Stimulated activated CD8-positive, alpha-beta memory T cell treated with anti-CD3 and anti-CD28 coated beads, Interleukin-2, amount 100 ng/mL, for 48 hours (primary cell): ENCODE measurements around the gene CAMK2B.

Source experiments
- DNase-seq, 2 donors: peaks; one replicate each; pipeline ENCODE4 v3.0.0-alpha.2; 2020; ENCODE audit warnings: low read depth in 2 of 2

CAMK2B gene

GRCh38 chr7:44325201-44325671, at the start of gene CAMK2B:
CAMK2B (minus strand) TSS chr7:44325594; CDS start chr7:44325421, 173 bp downstream.
- DNase-seq = no peak

GRCh38 chr7:44374007-44374763, 48.8 kb upstream of the CAMK2B start:
- DNase-seq = no peak

- DNase-seq = no peak
These were observed 48.0 kb upstream of the CAMK2B start for GRCh38 chr7:44373418-44373740.

- no peak for DNase-seq
These were observed 47.4 kb upstream of the CAMK2B start for GRCh38 chr7:44372560-44373417.

- DNase-seq = no peak
These were observed 43.5 kb upstream of the CAMK2B start for GRCh38 chr7:44368885-44369284.

- DNase-seq = no peak
These were observed 43.1 kb upstream of the CAMK2B start for GRCh38 chr7:44368455-44368854.

GRCh38 chr7:44367475-44368043, 42.2 kb upstream of the CAMK2B start:
- no peak for DNase-seq

GRCh38 chr7:44366986-44367385, 41.6 kb upstream of the CAMK2B start:
- DNase-seq = no peak

GRCh38 chr7:44353668-44354067, 28.3 kb upstream of the CAMK2B start:
- DNase-seq = no peak

- no peak for DNase-seq
These were observed 23.7 kb upstream of the CAMK2B start for GRCh38 chr7:44348851-44349781.

GRCh38 chr7:44348300-44348699, 22.9 kb upstream of the CAMK2B start:
- DNase-seq = no peak

GRCh38 chr7:44347546-44348114, 22.2 kb upstream of the CAMK2B start:
- no peak for DNase-seq

GRCh38 chr7:44346063-44346462, 20.7 kb upstream of the CAMK2B start:
- DNase-seq = no peak

GRCh38 chr7:44341401-44341800, 16.0 kb upstream of the CAMK2B start:
- no peak for DNase-seq

- no peak for DNase-seq
These were observed 13.2 kb upstream of the CAMK2B start for GRCh38 chr7:44338600-44338999.

- no peak for DNase-seq
These were observed 11.1 kb upstream of the CAMK2B start for GRCh38 chr7:44336491-44336890.

- no peak for DNase-seq
These were observed 9.8 kb upstream of the CAMK2B start for GRCh38 chr7:44335184-44335583.

GRCh38 chr7:44334734-44335097, 9.3 kb upstream of the CAMK2B start:
- no peak for DNase-seq

GRCh38 chr7:44333911-44334733, 8.7 kb upstream of the CAMK2B start:
- DNase-seq = no peak

GRCh38 chr7:44331682-44332081, 6.3 kb upstream of the CAMK2B start:
- no peak for DNase-seq
